Stimulated activated CD4-positive, alpha-beta T cell treated with anti-CD3 and anti-CD28 coated beads, Interleukin-1b, Interleukin-23, amount 100 ng/mL, for 48 hours (primary cell): ENCODE data around the gene CST9L.
"Not testable (repeated sequence)": the region's sequence is repeated elsewhere in the genome, so short reads cannot be mapped to it uniquely, and the experiment has no call there.

Experiments used
- DNase-seq: peaks from one replicate; pipeline ENCODE4 v3.0.0-alpha.2; 2020

Gene CST9L

DNA sequence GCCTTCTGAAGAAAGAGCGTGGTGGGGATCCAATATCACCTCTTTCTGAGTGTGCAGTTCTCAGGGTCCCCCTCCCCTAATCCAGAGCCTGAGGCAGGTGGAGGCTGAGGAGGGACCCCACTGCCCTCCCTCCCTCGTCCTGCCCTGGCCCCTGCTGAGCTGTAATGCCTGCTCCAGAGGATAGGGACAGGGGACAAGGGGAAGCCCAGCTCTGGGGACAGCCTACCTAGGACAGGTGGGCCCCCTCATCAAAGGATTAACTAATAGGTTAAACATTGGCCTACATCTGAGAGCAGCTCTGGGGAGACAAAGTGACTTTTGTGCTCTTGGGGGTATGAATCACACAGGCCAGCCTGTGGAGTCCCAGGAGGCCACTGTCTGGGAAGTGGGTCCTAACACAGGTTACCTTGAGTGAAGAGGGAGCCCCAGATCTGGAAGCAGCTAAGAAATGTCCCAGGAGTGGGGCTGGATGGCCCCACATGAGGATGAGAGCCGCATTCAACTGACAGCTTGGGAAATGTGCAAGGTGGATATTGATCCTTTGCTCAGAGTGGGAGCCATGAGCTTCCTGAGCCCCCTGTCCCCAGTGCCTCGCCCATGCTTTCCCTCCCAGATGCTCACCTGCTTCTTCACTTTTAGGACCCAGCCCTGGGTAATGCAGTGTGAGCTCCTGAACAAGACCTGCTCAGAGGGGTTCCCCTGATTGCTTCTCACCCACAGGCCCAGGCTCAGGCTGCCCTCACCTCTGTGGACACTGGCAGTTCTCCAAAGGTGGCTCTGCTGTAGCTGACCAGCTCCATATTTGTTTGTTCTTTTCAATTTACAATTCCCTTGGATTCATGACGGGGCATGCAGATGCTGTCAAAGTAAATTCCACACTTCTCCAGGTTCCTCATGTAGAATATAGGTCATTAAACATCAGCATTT lies 17.8 kb upstream of the CST9L start:
- no peak for DNase-seq

DNA sequence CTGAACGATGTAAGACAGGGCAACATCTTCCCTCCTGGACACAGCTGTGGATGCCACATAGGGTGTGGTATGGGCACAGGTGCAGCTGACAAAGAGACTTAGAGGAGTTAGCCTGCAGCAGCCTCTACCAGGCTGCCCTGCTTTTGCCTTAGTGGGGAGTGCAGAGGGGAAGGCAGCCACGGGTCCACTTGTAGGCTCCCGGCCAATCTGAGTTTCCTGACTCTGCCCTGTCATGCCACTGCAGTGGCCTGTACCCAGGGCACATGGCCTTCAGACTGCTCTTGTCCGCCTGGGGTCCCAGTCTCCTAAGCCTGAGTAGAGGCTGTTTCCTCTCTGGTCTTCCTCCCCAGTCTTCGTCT lies 17.1 kb upstream of the CST9L start:
- DNase-seq = no peak

DNA sequence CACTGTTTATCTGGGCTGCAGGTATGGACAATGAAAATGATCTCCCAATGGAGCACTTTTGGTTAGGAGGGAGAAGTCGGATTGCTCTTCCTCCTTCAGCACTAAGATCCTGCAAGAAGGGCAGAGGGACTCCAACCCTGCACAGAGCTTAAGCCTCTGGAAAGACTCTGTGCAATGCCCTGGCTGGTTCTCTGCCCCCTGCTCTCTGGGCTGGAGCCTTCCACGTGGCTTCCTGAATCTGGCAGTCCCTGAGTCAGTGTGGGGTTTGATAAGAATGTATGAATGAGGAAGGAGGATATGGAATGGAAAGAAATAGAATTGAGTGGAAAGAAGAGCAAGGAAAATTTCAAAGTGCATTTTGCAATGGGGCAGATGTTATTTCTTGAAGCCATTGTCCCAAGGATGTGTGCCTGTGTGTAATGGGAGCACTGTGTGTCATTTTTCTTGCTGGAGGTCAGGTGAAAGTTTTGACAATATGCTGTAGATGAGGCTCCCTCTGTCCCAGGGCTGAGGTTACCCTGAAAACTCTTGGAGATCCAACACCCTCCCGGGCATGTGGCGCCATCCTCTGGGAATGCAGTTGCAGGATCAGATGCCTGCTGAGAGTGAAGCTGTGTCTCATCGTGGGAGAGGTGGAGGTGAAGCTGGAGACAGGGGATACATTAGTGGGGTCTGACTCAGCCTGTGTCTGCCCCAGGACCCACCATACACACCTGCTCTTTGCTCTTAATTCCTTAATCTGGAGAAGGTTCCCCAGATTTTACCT lies 16.3 kb upstream of the CST9L start:
- no peak for DNase-seq

- DNase-seq = no peak
Measured at GRCh38 chr20:23583526-23583925, 15.2 kb upstream of the CST9L start.

DNA sequence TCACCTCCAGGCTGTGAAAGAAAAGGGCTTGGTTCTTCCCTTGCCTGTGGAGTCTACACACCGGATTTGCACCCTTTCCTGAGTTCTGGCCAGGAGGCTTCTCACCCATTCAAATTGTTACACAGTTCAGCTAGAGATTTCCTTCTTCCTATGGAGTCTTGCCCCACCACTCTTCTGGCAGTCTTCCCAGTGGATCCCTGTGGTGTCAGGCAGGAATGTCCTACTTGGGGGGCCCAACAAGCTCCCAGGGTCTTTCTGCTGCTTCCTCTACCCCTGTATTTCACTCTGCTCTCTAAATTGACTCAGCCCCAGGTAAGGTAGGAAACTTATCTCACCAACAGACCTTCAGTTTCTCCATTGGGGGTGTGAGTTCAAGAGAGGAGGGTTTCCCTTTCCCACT lies 14.0 kb upstream of the CST9L start:
- DNase-seq = no peak

GRCh38 chr20:23581833-23582232 lies 13.5 kb upstream of the CST9L start:
- not testable (repeated sequence) for DNase-seq

- no peak for DNase-seq
Measured at GRCh38 chr20:23574977-23575376, 6.7 kb upstream of the CST9L start.

GRCh38 chr20:23570178-23570760 lies 2.0 kb upstream of the CST9L start:
- no peak for DNase-seq

DNA sequence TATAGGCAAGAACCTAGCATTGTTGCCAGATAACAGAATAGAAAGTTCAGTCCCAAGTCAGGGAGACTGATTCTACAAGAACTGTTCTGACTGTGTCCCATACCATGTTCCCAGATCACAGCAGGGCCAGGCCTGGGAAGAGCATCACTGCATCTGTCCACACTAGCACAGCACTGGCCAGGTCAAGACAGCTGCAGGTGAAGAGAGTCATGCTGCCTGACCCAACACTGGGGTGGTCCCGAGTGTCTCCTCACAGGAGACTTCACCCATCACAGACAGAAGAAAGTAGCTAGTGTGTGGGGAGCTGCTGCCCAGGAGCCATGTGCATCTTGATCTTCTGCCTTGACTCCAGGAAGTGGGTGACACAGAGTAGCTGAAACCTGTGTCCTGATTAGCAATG lies 1.3 kb upstream of the CST9L start:
- no peak for DNase-seq

GRCh38 chr20:23568971-23569330 lies 667 bp upstream of the CST9L start:
- DNase-seq = no peak

DNA sequence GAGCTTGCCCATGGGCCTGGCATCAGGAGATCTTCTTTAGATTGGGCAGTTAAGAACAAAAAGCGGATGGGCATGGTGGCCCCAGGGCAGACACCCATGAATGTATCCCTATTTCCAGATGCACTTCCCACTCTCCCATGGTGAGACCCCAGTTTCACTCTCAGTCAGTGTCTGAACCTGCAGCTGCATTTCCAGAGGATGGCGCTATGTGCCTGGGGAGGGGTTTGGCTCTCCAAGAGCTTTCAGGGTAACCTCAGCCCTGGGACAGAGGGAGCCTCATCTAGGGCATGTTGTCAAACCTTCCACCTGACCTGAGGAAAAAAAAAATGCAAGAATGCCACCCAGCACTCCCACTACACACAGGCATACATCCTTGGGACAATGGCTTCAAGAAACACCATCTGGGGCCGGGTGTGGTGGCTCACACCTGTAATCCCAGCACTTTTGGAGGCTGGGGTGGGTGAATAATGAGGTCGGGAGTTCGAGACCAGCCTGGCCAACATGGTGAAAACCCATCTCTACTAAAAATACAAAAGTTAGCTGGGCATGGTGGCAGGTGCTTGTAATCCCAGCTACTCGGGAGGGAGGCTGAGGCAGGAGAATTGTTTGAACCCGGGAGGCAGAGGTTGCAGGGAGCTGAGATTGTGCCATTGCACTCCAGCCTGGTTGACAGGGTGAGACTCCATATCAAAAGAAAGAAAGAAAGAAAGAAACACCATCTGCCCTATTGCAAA lies 1.9 kb downstream of the CST9L start:
- no peak for DNase-seq

- no peak for DNase-seq
Measured at GRCh38 chr20:23565503-23566045, 2.7 kb downstream of the CST9L start.

DNA sequence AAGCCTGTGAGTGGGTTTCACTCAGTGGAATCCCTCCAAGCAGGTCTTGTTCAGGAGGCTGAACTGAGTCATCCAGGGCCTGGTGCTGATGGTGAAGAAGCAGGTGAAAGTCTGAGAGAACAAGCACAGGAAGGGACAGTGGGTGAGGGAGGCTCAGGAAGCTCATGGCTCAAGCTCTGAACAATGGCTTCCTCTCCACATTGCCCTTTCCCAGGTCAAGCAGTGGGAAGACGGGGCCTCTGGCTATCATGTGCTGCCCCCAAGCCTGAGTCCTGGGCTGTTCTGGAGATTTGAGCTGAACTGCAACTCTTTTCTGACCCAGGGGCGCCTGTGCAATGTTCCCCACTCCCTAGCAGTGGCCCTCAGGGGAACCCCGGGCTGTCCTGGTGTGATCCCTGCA lies 3.4 kb downstream of the CST9L start:
- DNase-seq = no peak

- no peak for DNase-seq
Measured at GRCh38 chr20:23562721-23563342, 5.5 kb downstream of the CST9L start.

DNA sequence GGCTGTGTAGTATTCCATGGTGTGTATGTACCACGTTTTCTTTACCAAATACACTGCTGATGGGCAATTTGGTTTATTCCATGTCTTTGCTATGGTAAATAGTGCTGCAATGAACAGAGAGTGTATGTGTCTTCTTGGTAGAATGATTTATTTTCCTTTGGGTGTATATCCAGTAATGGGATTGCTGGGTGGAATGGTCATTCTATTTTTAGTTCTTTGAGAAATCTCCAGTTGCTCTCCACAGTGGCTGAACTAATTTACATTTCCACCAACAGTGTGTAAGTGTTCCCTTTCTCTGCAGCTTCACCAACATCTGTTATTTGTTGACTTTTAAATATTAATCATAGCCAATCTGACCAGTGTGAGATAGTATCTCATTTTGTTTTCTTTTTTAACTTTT lies 13.9 kb downstream of the CST9L start:
- DNase-seq = no peak

- DNase-seq = no peak
Measured at GRCh38 chr20:23551786-23552185, 16.5 kb downstream of the CST9L start.

- no peak for DNase-seq
Measured at GRCh38 chr20:23551383-23551782, 16.9 kb downstream of the CST9L start.

GRCh38 chr20:23550227-23550626 lies 18.1 kb downstream of the CST9L start:
- DNase-seq = no peak

DNA sequence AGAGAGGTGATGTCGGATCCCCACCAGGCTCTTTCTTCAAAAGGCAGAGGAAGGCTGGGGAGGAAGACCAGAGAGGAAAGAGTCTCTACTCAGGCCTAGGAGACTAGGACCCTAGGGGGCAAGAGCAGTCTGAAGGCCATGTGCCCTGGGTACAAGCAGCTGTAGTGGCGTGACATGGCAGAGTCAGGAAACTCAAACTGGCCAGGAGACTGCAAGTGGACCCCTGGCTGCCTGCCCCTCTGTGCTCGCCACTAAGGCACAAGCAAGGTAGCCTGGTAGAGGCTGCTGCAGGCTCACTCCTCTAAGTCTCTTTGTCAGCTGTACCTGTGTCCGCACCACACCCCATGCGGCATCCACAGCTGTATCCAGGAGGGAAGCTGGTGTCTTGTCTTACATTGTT lies 19.9 kb downstream of the CST9L start:
- DNase-seq = no peak

GRCh38 chr20:23547613-23548012 lies 20.7 kb downstream of the CST9L start:
- no peak for DNase-seq

DNA sequence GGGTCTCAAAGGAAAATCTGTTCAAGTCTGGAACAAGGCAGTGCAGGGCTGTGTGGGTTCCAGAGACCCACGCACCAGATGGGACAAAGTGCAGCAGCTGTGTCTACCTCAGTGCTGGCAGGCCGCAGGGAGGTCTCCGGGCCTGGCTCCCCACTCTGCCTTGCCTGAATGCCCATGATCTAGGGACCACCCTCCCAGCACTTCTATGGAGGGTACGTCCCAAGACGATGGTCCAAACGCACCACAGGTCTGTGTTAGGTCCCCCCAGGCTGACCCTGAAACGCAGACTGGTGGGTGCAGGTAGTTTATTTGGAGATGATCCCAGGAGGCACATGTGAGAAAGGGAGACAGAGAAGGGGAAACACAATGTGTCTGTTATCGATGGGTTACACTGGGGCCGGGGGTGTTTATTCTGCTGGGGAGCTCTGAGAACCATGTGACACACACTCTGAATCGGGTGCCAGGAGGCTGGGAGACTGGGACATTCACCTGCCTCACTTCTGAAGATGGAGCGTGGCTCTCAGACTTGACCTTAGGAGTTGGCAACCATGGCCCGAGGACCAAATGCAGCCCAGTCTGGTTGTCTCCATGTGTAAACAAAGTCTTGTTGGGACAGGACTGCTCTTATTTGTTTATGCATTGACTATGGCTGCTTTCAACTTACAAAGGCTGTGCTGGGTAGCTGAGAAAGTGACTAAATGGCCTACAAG lies 21.7 kb downstream of the CST9L start:
- DNase-seq = no peak

- DNase-seq = no peak
Measured at GRCh38 chr20:23544133-23544532, 24.2 kb downstream of the CST9L start.
